Measurements from ENCODE around the gene NUP42.
A peak's percentile ranks its signal among the peaks of the same experiment; 100 is the strongest.
"Not testable (repeated sequence)": the region's sequence is repeated elsewhere in the genome, so short reads cannot be mapped to it uniquely, and the experiment has no call there.

The NUP42 gene

GRCh38 chr7:23181684-23182553 is at the start of gene NUP42:
NUP42 (plus strand) TSS chr7:23182048; CDS start chr7:23182086, 38 bp downstream.
- DNase-seq (ENCODE audit: low read depth in 2 of 2): peak; percentile 97

GRCh38 chr7:23133797-23134196 is 48.1 kb upstream of the NUP42 start:
- DNase-seq (ENCODE audit: low read depth in 2 of 2): no peak

GRCh38 chr7:23135755-23136154 is 46.1 kb upstream of the NUP42 start:
- no peak for DNase-seq (ENCODE audit: low read depth in 2 of 2)

- no peak for DNase-seq (ENCODE audit: low read depth in 2 of 2)
Measured at GRCh38 chr7:23136216-23136615, 45.6 kb upstream of the NUP42 start.

GRCh38 chr7:23157679-23158078 is 24.2 kb upstream of the NUP42 start:
- DNase-seq (ENCODE audit: low read depth in 2 of 2): no peak

- no peak for DNase-seq (ENCODE audit: low read depth in 2 of 2)
Measured at GRCh38 chr7:23158546-23158945, 23.3 kb upstream of the NUP42 start.

- no peak for DNase-seq (ENCODE audit: low read depth in 2 of 2)
Measured at GRCh38 chr7:23161482-23161881, 20.4 kb upstream of the NUP42 start.

GRCh38 chr7:23164846-23165245 is 17.0 kb upstream of the NUP42 start:
- no peak for DNase-seq (ENCODE audit: low read depth in 2 of 2)

GRCh38 chr7:23165316-23165715 is 16.5 kb upstream of the NUP42 start:
- no peak for DNase-seq (ENCODE audit: low read depth in 2 of 2)

GRCh38 chr7:23167691-23168090 is 14.2 kb upstream of the NUP42 start:
- no peak for DNase-seq (ENCODE audit: low read depth in 2 of 2)

- DNase-seq (ENCODE audit: low read depth in 2 of 2): no peak
Measured at GRCh38 chr7:23168111-23168885, 13.6 kb upstream of the NUP42 start.

GRCh38 chr7:23175938-23176337 is 5.9 kb upstream of the NUP42 start:
- no peak for DNase-seq (ENCODE audit: low read depth in 2 of 2)

- no peak for DNase-seq (ENCODE audit: low read depth in 2 of 2)
Measured at GRCh38 chr7:23183279-23184012, 1.6 kb downstream of the NUP42 start.

GRCh38 chr7:23184291-23184690 is 2.4 kb downstream of the NUP42 start:
- no peak for DNase-seq (ENCODE audit: low read depth in 2 of 2)

- no peak for DNase-seq (ENCODE audit: low read depth in 2 of 2)
Measured at GRCh38 chr7:23184709-23185359, 3.0 kb downstream of the NUP42 start.

GRCh38 chr7:23185980-23186379 is 4.1 kb downstream of the NUP42 start:
- no peak for DNase-seq (ENCODE audit: low read depth in 2 of 2)

- DNase-seq (ENCODE audit: low read depth in 2 of 2): no peak
Measured at GRCh38 chr7:23191022-23191421, 9.2 kb downstream of the NUP42 start.

GRCh38 chr7:23193650-23194227 is 11.9 kb downstream of the NUP42 start:
- DNase-seq (ENCODE audit: low read depth in 2 of 2): not testable (repeated sequence)

- no peak for DNase-seq (ENCODE audit: low read depth in 2 of 2)
Measured at GRCh38 chr7:23196306-23196705, 14.5 kb downstream of the NUP42 start.

GRCh38 chr7:23197745-23198144 is 15.9 kb downstream of the NUP42 start:
- DNase-seq (ENCODE audit: low read depth in 2 of 2): not testable (repeated sequence)

GRCh38 chr7:23200331-23200730 is 18.5 kb downstream of the NUP42 start:
- no peak for DNase-seq (ENCODE audit: low read depth in 2 of 2)

Data from fibroblast of skin of left biceps (primary cell).